Uterus (tissue), 2 donors: ENCODE measurements around the gene TEX51.

ENCODE experiments used
- POLR2A ChIP-seq, 2 donors: fragments of 450-650 bp; IDR thresholded peaks; one replicate each; pipeline ENCODE4 v1.6.1; 2016; ENCODE audit warnings: antibody characterized with exemption in 2 of 2, mild to moderate bottlenecking in 1 of 2, moderate library complexity in 1 of 2
- TF ChIP-seq, protein P1 (sequence below), 4 experiments: fragments of 200-600 bp in 2 of 4; fragments of 450-650 bp in 2 of 4; sonication (generic) in 2 of 4; IDR thresholded peaks; one replicate each; pipeline ENCODE4 v1.5.1; 2016 to 2019; ENCODE audit warnings: antibody characterized with exemption in 4 of 4, mild to moderate bottlenecking in 2 of 4, moderate library complexity in 1 of 4

DNA sequence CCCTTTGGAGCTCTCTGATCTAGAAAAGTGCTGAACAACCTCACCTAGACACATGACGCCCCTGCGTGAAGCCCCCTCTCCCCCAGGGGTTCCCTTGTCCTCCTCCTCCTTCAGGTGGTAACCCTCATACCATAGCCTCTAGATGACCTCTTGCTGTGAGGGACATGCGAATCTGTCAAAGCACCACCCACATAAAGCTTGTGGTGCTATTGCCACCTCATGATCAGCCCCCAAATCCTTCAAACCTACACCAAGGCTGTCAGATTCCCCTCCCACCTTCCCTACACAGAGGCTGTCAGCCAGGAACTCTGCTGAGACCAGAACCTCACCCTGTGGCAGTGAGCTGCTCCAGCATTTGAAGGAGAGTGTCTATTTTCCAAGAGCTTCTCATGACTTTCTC, 43.1 kb upstream of the TEX51 start:
- TF ChIP-seq, protein P1, sequence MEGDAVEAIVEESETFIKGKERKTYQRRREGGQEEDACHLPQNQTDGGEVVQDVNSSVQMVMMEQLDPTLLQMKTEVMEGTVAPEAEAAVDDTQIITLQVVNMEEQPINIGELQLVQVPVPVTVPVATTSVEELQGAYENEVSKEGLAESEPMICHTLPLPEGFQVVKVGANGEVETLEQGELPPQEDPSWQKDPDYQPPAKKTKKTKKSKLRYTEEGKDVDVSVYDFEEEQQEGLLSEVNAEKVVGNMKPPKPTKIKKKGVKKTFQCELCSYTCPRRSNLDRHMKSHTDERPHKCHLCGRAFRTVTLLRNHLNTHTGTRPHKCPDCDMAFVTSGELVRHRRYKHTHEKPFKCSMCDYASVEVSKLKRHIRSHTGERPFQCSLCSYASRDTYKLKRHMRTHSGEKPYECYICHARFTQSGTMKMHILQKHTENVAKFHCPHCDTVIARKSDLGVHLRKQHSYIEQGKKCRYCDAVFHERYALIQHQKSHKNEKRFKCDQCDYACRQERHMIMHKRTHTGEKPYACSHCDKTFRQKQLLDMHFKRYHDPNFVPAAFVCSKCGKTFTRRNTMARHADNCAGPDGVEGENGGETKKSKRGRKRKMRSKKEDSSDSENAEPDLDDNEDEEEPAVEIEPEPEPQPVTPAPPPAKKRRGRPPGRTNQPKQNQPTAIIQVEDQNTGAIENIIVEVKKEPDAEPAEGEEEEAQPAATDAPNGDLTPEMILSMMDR (IDR thresholded peaks at IDR 0.05): no peak
- no peak for TF ChIP-seq POLR2A (IDR thresholded peaks at IDR 0.05)
